NT2/D1 (cell line): ENCODE data around the gene ZNF12.

Source experiments
- SUZ12 ChIP-seq: IDR thresholded peaks from 2 replicates; pipeline ENCODE4 v1.6.1; 2011; ENCODE audit not compliant: insufficient read length, insufficient read depth; ENCODE audit errors: extremely low read depth
- YY1 ChIP-seq: IDR thresholded peaks from 2 replicates; pipeline ENCODE4 v1.6.1; 2011; ENCODE audit not compliant: insufficient read length, insufficient read depth
- ZNF274 ChIP-seq: IDR thresholded peaks from 2 replicates; pipeline ENCODE4 v1.6.1; 2011; ENCODE audit warnings: mild to moderate bottlenecking, low read depth, low read length

- TF ChIP-seq SUZ12 (no peak), YY1 (no peak), ZNF274 (no peak)
Measured at GRCh38 chr7:6644728-6645127, 62.0 kb downstream of the ZNF12 start.
